H1 (cell line): ENCODE measurements around the gene TP53I13. TPM values are rescaled to one million over a fixed set of nuclear protein-coding genes. Genes with fewer than 3 reads are reported as not detected.

ENCODE experiments used
- CEBPB ChIP-seq: IDR thresholded peaks from 2 replicates; pipeline ENCODE4 v1.6.1; 2012; ENCODE audit warnings: low read depth, low read length
- CHD2 ChIP-seq: IDR thresholded peaks from 2 replicates; pipeline ENCODE4 v1.6.1; 2012; ENCODE audit warnings: low read length, improper control_type of control experiment
- CHD7 ChIP-seq: fragments of 300-600 bp; sonication (generic); IDR thresholded peaks from 2 replicates; pipeline ENCODE4 v1.7.1; 2012; ENCODE audit warnings: low read length, moderate library complexity, mild to moderate bottlenecking, inconsistent platforms; ENCODE audit not compliant: insufficient replicate concordance
- CTBP2 ChIP-seq: IDR thresholded peaks from 2 replicates; pipeline ENCODE4 v1.7.0; 2011; ENCODE audit warnings: borderline replicate concordance, mild to moderate bottlenecking, moderate library complexity, mixed read lengths, low read length; ENCODE audit not compliant: insufficient read depth, insufficient read length
- EGR1 ChIP-seq: IDR thresholded peaks from 2 replicates; pipeline ENCODE4 v1.6.1; 2011; ENCODE audit warnings: low read depth, low read length, borderline replicate concordance
- GTF2F1 ChIP-seq: IDR thresholded peaks from 2 replicates; pipeline ENCODE4 v1.6.1; 2012; ENCODE audit warnings: low read depth, low read length, improper control_type of control experiment, borderline replicate concordance
- JUND ChIP-seq: IDR thresholded peaks from 2 replicates; pipeline ENCODE4 v1.6.1; 2011; ENCODE audit warnings: mild to moderate bottlenecking, improper control_type of control experiment, low read length
- NRF1 ChIP-seq: IDR thresholded peaks from 2 replicates; pipeline ENCODE4 v1.6.1; 2011; ENCODE audit warnings: mild to moderate bottlenecking, low read depth, low read length, improper control_type of control experiment
- RNF2 ChIP-seq: fragments of 200-900, 300-1000 bp; sonication (generic); IDR thresholded peaks from 2 replicates; pipeline ENCODE4 v1.7.1; 2016; ENCODE audit warnings: borderline replicate concordance, low read depth, mild to moderate bottlenecking, antibody characterized with exemption, low read length; ENCODE audit not compliant: poor library complexity, severe bottlenecking; ENCODE audit errors: missing control alignments
- SIN3A ChIP-seq, 2 experiments: IDR thresholded peaks in 1 of 2; conservative IDR thresholded peaks in 1 of 2; 2 replicates each; pipeline ENCODE4 v1.6.1; 2011 to 2012; ENCODE audit warnings: low read length in 2 of 2, improper control_type of control experiment in 1 of 2, low read depth in 1 of 2, mild to moderate bottlenecking in 1 of 2
- YY1 ChIP-seq: IDR thresholded peaks from 2 replicates; pipeline ENCODE4 v1.6.1; 2011; ENCODE audit warnings: low read depth, mild to moderate bottlenecking, low read length
- polyA plus RNA-seq, 7 experiments: library from polyadenylated mRNA; depleted of rRNA in 3 of 7; stranded (reverse) in 5 of 7; unstranded in 2 of 7; fragments of >200 nt in 5 of 7; fragments of 200-250 nt in 2 of 7; gene quantifications; 1 replicate in 5 of 7; 2 replicates in 1 of 7; 4 replicates in 1 of 7; pipeline versions ENCODE4 v1.2.1 to v1.2.3, GENCODE V29; 2011 to 2013; ENCODE audit warnings: missing spikeins in 2 of 7, mixed read lengths in 2 of 7
- total RNA-seq: library from RNA; stranded (reverse); fragmentation: NEBNext Ultra II Directional; extraction: Animal tissue kit (Norgen Biotek cat#: 25700); gene quantifications from 2 replicates; pipeline ENCODE4 v1.2.1, GENCODE V29; 2021

Gene TP53I13
- total and polyA plus RNA-seq, 2 of the 8 experiments (the other 6 are each of a cell fraction or from before 2014, with no cell fraction given): 22.4 to 35.7 TPM

DNA sequence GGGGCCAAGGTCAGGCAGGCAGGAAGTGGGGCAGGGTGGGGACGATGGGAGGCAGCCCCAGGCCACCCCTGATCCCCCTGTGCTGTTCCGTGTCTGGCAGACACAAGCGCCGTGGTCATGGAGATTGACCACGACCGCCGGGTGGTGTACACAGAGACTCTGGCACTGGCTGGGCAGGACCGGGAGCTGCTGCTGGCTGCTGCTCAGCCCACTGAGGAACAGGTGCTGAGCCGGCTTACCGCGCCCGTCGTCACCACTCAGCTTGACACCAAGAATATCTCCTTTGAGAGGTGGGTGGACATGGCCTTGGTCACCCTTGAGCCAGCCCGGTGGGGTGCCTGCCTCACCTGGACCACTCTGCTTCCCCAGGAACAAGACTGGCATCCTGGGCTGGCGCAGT, 40.5 kb downstream of the TP53I13 start (continued):
- TF ChIP-seq CHD7: no peak
- no peak for TF ChIP-seq YY1
- no peak for TF ChIP-seq NRF1
- no peak for TF ChIP-seq CHD2
- TF ChIP-seq GTF2F1: no peak
- no peak for TF ChIP-seq CEBPB
- no peak for TF ChIP-seq RNF2
- TF ChIP-seq EGR1: no peak
- TF ChIP-seq JUND: no peak
- TF ChIP-seq CTBP2: no peak
- TF ChIP-seq SIN3A (conservative IDR thresholded peaks at IDR 0.05 in 1 of 2, IDR thresholded peaks at IDR 0.05 in 1 of 2; ENCODE audit: low read depth in 1 of 2, low read length in 2 of 2): no peak
